Activated T-cell treated with anti-CD3 and anti-CD28 coated beads for 48 hours (primary cell): ENCODE measurements around the gene NDUFB7.
"Not testable (repeated sequence)": the region's sequence is repeated elsewhere in the genome, so short reads cannot be mapped to it uniquely, and the experiment has no call there.

Experiments used
- DNase-seq: peaks from one replicate; pipeline ENCODE4 v3.0.0-alpha.2; 2020; ENCODE audit warnings: low read depth

The NDUFB7 gene

GRCh38 chr19:14553042-14553938, 18.6 kb downstream of the NDUFB7 start:
- no peak for DNase-seq

GRCh38 chr19:14552006-14552360, 19.9 kb downstream of the NDUFB7 start:
- DNase-seq = not testable (repeated sequence)

GRCh38 chr19:14551134-14552005, 20.5 kb downstream of the NDUFB7 start:
- DNase-seq = peak; percentile 60

GRCh38 chr19:14550201-14550754, 21.6 kb downstream of the NDUFB7 start:
- DNase-seq = no peak

GRCh38 chr19:14545716-14546082, 26.2 kb downstream of the NDUFB7 start:
- DNase-seq = no peak

- no peak for DNase-seq
Observed at GRCh38 chr19:14544977-14545715, 26.7 kb downstream of the NDUFB7 start.

- DNase-seq = no peak
Observed at GRCh38 chr19:14544047-14544446, 27.8 kb downstream of the NDUFB7 start.

- DNase-seq = no peak
Observed at GRCh38 chr19:14542711-14543328, 29.0 kb downstream of the NDUFB7 start.

GRCh38 chr19:14541979-14542378, 29.9 kb downstream of the NDUFB7 start:
- not testable (repeated sequence) for DNase-seq

GRCh38 chr19:14540741-14541525, 30.9 kb downstream of the NDUFB7 start:
- DNase-seq = no peak

- DNase-seq = peak; percentile 36
Observed at GRCh38 chr19:14536926-14537692, 34.8 kb downstream of the NDUFB7 start.

- no peak for DNase-seq
Observed at GRCh38 chr19:14533450-14533849, 38.4 kb downstream of the NDUFB7 start.

- DNase-seq = no peak
Observed at GRCh38 chr19:14530506-14530905, 41.4 kb downstream of the NDUFB7 start.

GRCh38 chr19:14530005-14530348, 41.9 kb downstream of the NDUFB7 start:
- no peak for DNase-seq

- peak; percentile 100 for DNase-seq
Observed at GRCh38 chr19:14529254-14530004, 42.4 kb downstream of the NDUFB7 start, which contains the start of gene TECR. TECR (plus strand) TSS chr19:14529594; CDS start chr19:14529697, 103 bp downstream.

- no peak for DNase-seq
Observed at GRCh38 chr19:14528419-14529253, 43.2 kb downstream of the NDUFB7 start.

GRCh38 chr19:14526423-14526822, 45.4 kb downstream of the NDUFB7 start:
- no peak for DNase-seq

GRCh38 chr19:14525729-14526128, 46.1 kb downstream of the NDUFB7 start:
- no peak for DNase-seq
